ENCODE results near the gene CRTC1.

The CRTC1 gene

GRCh38 chr19:18761531-18762110 is 78.1 kb downstream of the CRTC1 start:
- H3K4me3 ChIP-seq (ENCODE audit: low read length), result no peak overlapping the region
- no peak overlapping the region for H3K27ac ChIP-seq (ENCODE audit: low read length)
- no peak for DNase-seq (ENCODE audit: low read depth, low spot score)
- peaks cover 2% of the 10 kb centered on the region; the same call in 1 of the 2 replicates for H3K4me1 ChIP-seq (ENCODE audit: control insufficient read depth, insufficient read depth, low read length)
- peaks cover 3% of the 10 kb centered on the region; the same call in 1 of the 2 replicates for H3K27me3 ChIP-seq (ENCODE audit: control insufficient read depth, insufficient read depth, low read length)
- peaks cover 2% of the 10 kb centered on the region; the same call in 1 of the 2 replicates for H3K36me3 ChIP-seq (ENCODE audit: control insufficient read depth, insufficient read depth, low read length)
- WGBS (ENCODE audit: insufficient coverage, insufficient read length), result no CpG with 5 or more reads among the region's 16 CpGs
- no peaks in the 10 kb centered on the region for H3K9me3 ChIP-seq (ENCODE audit: control insufficient read depth, insufficient read depth, low read length)

GRCh38 chr19:18762125-18763023 is 78.9 kb downstream of the CRTC1 start:
- H3K4me1 ChIP-seq (ENCODE audit: control insufficient read depth, insufficient read depth, low read length), result peaks cover 2% of the 10 kb centered on the region; the same call in 1 of the 2 replicates
- no CpG with 5 or more reads among the region's 35 CpGs for WGBS (ENCODE audit: insufficient coverage, insufficient read length)
- DNase-seq (ENCODE audit: low read depth, low spot score), result no peak
- H3K36me3 ChIP-seq (ENCODE audit: control insufficient read depth, insufficient read depth, low read length), result peaks cover 2% of the 10 kb centered on the region; the same call in 1 of the 2 replicates
- H3K9me3 ChIP-seq (ENCODE audit: control insufficient read depth, insufficient read depth, low read length), result no peaks in the 10 kb centered on the region
- H3K27me3 ChIP-seq (ENCODE audit: control insufficient read depth, insufficient read depth, low read length), result peaks cover 4% of the 10 kb centered on the region; the same call in 1 of the 2 replicates
- H3K27ac ChIP-seq (ENCODE audit: low read length), result no peak overlapping the region
- no peak overlapping the region for H3K4me3 ChIP-seq (ENCODE audit: low read length)

GRCh38 chr19:18763674-18764590 is 80.5 kb downstream of the CRTC1 start:
- Histone ChIP-seq H3K4me3 (ENCODE audit: low read length) (no peak overlapping the region), H3K27ac (ENCODE audit: low read length) (no peak overlapping the region), H3K36me3 (ENCODE audit: control insufficient read depth, insufficient read depth, low read length) (peaks cover 2% of the 10 kb centered on the region; the same call in 1 of the 2 replicates), H3K9me3 (ENCODE audit: control insufficient read depth, insufficient read depth, low read length) (no peaks in the 10 kb centered on the region), H3K27me3 (ENCODE audit: control insufficient read depth, insufficient read depth, low read length) (peaks cover 4% of the 10 kb centered on the region; the same call in 1 of the 2 replicates), H3K4me1 (ENCODE audit: control insufficient read depth, insufficient read depth, low read length) (peaks cover 2% of the 10 kb centered on the region; the same call in 1 of the 2 replicates)
- WGBS (ENCODE audit: insufficient coverage, insufficient read length), result no CpG with 5 or more reads among the region's 41 CpGs
- no peak for DNase-seq (ENCODE audit: low read depth, low spot score)

GRCh38 chr19:18764591-18765051 is 81.1 kb downstream of the CRTC1 start:
- Histone ChIP-seq H3K36me3 (ENCODE audit: control insufficient read depth, insufficient read depth, low read length) (peaks cover 2% of the 10 kb centered on the region; the same call in 1 of the 2 replicates), H3K27ac (ENCODE audit: low read length) (no peak overlapping the region), H3K9me3 (ENCODE audit: control insufficient read depth, insufficient read depth, low read length) (no peaks in the 10 kb centered on the region), H3K4me1 (ENCODE audit: control insufficient read depth, insufficient read depth, low read length) (peaks cover 2% of the 10 kb centered on the region; the same call in 1 of the 2 replicates), H3K27me3 (ENCODE audit: control insufficient read depth, insufficient read depth, low read length) (peaks cover 4% of the 10 kb centered on the region; the same call in 1 of the 2 replicates), H3K4me3 (ENCODE audit: low read length) (no peak overlapping the region)
- no peak for DNase-seq (ENCODE audit: low read depth, low spot score)
- no CpG with 5 or more reads among the region's 4 CpGs for whole genome bisulfite sequencing (ENCODE audit: insufficient coverage, insufficient read length)

GRCh38 chr19:18765224-18765623 is 81.7 kb downstream of the CRTC1 start:
- DNase-seq (ENCODE audit: low read depth, low spot score), result no peak
- H3K4me3 ChIP-seq (ENCODE audit: low read length), result no peak overlapping the region
- H3K27ac ChIP-seq (ENCODE audit: low read length), result no peak overlapping the region
- H3K36me3 ChIP-seq (ENCODE audit: control insufficient read depth, insufficient read depth, low read length), result peaks cover 2% of the 10 kb centered on the region; the same call in 1 of the 2 replicates
- H3K27me3 ChIP-seq (ENCODE audit: control insufficient read depth, insufficient read depth, low read length), result peaks cover 4% of the 10 kb centered on the region; the same call in 1 of the 2 replicates
- no peaks in the 10 kb centered on the region for H3K9me3 ChIP-seq (ENCODE audit: control insufficient read depth, insufficient read depth, low read length)
- H3K4me1 ChIP-seq (ENCODE audit: control insufficient read depth, insufficient read depth, low read length), result peaks cover 2% of the 10 kb centered on the region; the same call in 1 of the 2 replicates
- WGBS (ENCODE audit: insufficient coverage, insufficient read length), result no CpG with 5 or more reads among the region's 8 CpGs

GRCh38 chr19:18768046-18768771 is 84.7 kb downstream of the CRTC1 start:
- H3K27ac ChIP-seq (ENCODE audit: low read length), result no peak overlapping the region
- H3K4me1 ChIP-seq (ENCODE audit: control insufficient read depth, insufficient read depth, low read length), result no peaks in the 10 kb centered on the region; the same call in 1 of the 2 replicates
- WGBS (ENCODE audit: insufficient coverage, insufficient read length), result no CpG with 5 or more reads among the region's 30 CpGs
- H3K36me3 ChIP-seq (ENCODE audit: control insufficient read depth, insufficient read depth, low read length), result no peaks in the 10 kb centered on the region
- peaks cover 12% of the 10 kb centered on the region for H3K27me3 ChIP-seq (ENCODE audit: control insufficient read depth, insufficient read depth, low read length)
- DNase-seq (ENCODE audit: low read depth, low spot score), result no peak
- H3K9me3 ChIP-seq (ENCODE audit: control insufficient read depth, insufficient read depth, low read length), result no peaks in the 10 kb centered on the region
- no peak overlapping the region for H3K4me3 ChIP-seq (ENCODE audit: low read length)

GRCh38 chr19:18768997-18769891 is 85.8 kb downstream of the CRTC1 start:
- H3K27ac ChIP-seq (ENCODE audit: low read length), result no peak overlapping the region
- no CpG with 5 or more reads among the region's 24 CpGs for WGBS (ENCODE audit: insufficient coverage, insufficient read length)
- H3K27me3 ChIP-seq (ENCODE audit: control insufficient read depth, insufficient read depth, low read length), result peaks cover 15% of the 10 kb centered on the region
- no peaks in the 10 kb centered on the region for H3K9me3 ChIP-seq (ENCODE audit: control insufficient read depth, insufficient read depth, low read length)
- no peaks in the 10 kb centered on the region for H3K36me3 ChIP-seq (ENCODE audit: control insufficient read depth, insufficient read depth, low read length)
- no peak overlapping the region for H3K4me3 ChIP-seq (ENCODE audit: low read length)
- no peak for DNase-seq (ENCODE audit: low read depth, low spot score)
- no peaks in the 10 kb centered on the region; the same call in 1 of the 2 replicates for H3K4me1 ChIP-seq (ENCODE audit: control insufficient read depth, insufficient read depth, low read length)

GRCh38 chr19:18769989-18770528 is 86.6 kb downstream of the CRTC1 start:
- no CpG with 5 or more reads among the region's 15 CpGs for WGBS (ENCODE audit: insufficient coverage, insufficient read length)
- H3K27me3 ChIP-seq (ENCODE audit: control insufficient read depth, insufficient read depth, low read length), result peaks cover 14% of the 10 kb centered on the region

More at GRCh38 chr19:18769989-18770528, 86.6 kb downstream of the CRTC1 start:
- no peaks in the 10 kb centered on the region; the same call in 1 of the 2 replicates for H3K36me3 ChIP-seq (ENCODE audit: control insufficient read depth, insufficient read depth, low read length)
- no peak for DNase-seq (ENCODE audit: low read depth, low spot score)
- no peaks in the 10 kb centered on the region for H3K9me3 ChIP-seq (ENCODE audit: control insufficient read depth, insufficient read depth, low read length)
- H3K4me1 ChIP-seq (ENCODE audit: control insufficient read depth, insufficient read depth, low read length), result no peaks in the 10 kb centered on the region; the same call in 1 of the 2 replicates
- no peak overlapping the region for H3K27ac ChIP-seq (ENCODE audit: low read length)
- H3K4me3 ChIP-seq (ENCODE audit: low read length), result no peak overlapping the region

Measured in iPS DF 6.9 (cell line).